NT2/D1 (cell line): ENCODE results near the gene ABCG8.

ENCODE experiments used
- DNase-seq: peaks from one replicate; pipeline ENCODE4 v3.0.0-alpha.2; 2011; ENCODE audit warnings: low read depth, low spot score
- H3K27me3 ChIP-seq: 2 replicates; pipeline ENCODE4 v1.6.0; 2011; ENCODE audit warnings: mild to moderate bottlenecking; ENCODE audit not compliant: insufficient read length, insufficient read depth
- H3K36me3 ChIP-seq: 2 replicates; pipeline ENCODE4 v1.6.1; 2011; ENCODE audit warnings: mild to moderate bottlenecking, low read length, mixed read lengths; ENCODE audit not compliant: insufficient read depth, insufficient read length
- H3K4me1 ChIP-seq: 2 replicates; pipeline ENCODE4 v1.5.1; 2011; ENCODE audit not compliant: insufficient read depth, insufficient read length
- H3K4me3 ChIP-seq: 2 replicates; pipeline ENCODE4 v1.5.1; 2011; ENCODE audit warnings: low read depth; ENCODE audit not compliant: insufficient read length
- H3K9ac ChIP-seq: 2 replicates; pipeline ENCODE4 v1.6.0; 2011; ENCODE audit warnings: low read depth; ENCODE audit not compliant: insufficient read length
- H3K9me3 ChIP-seq: 2 replicates; pipeline ENCODE4 v1.5.1; 2011; ENCODE audit warnings: mild to moderate bottlenecking, low read length; ENCODE audit not compliant: insufficient read depth
- SUZ12 ChIP-seq: IDR thresholded peaks from 2 replicates; pipeline ENCODE4 v1.6.1; 2011; ENCODE audit not compliant: insufficient read length, insufficient read depth; ENCODE audit errors: extremely low read depth
- YY1 ChIP-seq: IDR thresholded peaks from 2 replicates; pipeline ENCODE4 v1.6.1; 2011; ENCODE audit not compliant: insufficient read length, insufficient read depth
- ZNF274 ChIP-seq: IDR thresholded peaks from 2 replicates; pipeline ENCODE4 v1.6.1; 2011; ENCODE audit warnings: mild to moderate bottlenecking, low read depth, low read length

Gene ABCG8

GRCh38 chr2:43839776-43840564, 1.2 kb downstream of the ABCG8 start:
- Histone ChIP-seq H3K4me3 (no peak overlapping the region), H3K36me3 (no peaks in the 10 kb centered on the region), H3K27me3 (no peaks in the 10 kb centered on the region), H3K4me1 (no peaks in the 10 kb centered on the region), H3K9ac (no peak overlapping the region), H3K9me3 (no peaks in the 10 kb centered on the region)
- TF ChIP-seq YY1 (no peak), ZNF274 (no peak), SUZ12 (no peak)
- DNase-seq = no peak

- Histone ChIP-seq H3K9me3 (no peaks in the 10 kb centered on the region), H3K27me3 (no peaks in the 10 kb centered on the region), H3K4me3 (no peak overlapping the region), H3K9ac (no peak overlapping the region), H3K4me1 (no peaks in the 10 kb centered on the region), H3K36me3 (no peaks in the 10 kb centered on the region)
- no peak for DNase-seq
- TF ChIP-seq ZNF274 (no peak), YY1 (no peak), SUZ12 (no peak)
These were observed 2.2 kb downstream of the ABCG8 start for GRCh38 chr2:43840965-43841364.

- H3K4me3 ChIP-seq = no peak overlapping the region
- no peaks in the 10 kb centered on the region for H3K27me3 ChIP-seq
- H3K4me1 ChIP-seq = no peaks in the 10 kb centered on the region
- TF ChIP-seq SUZ12 (no peak), YY1 (no peak), ZNF274 (no peak)
- no peak overlapping the region for H3K9ac ChIP-seq
- DNase-seq = no peak
- H3K9me3 ChIP-seq = no peaks in the 10 kb centered on the region
- no peaks in the 10 kb centered on the region for H3K36me3 ChIP-seq
These were observed 3.4 kb downstream of the ABCG8 start for GRCh38 chr2:43841949-43842865.

GRCh38 chr2:43842866-43843226, 4.1 kb downstream of the ABCG8 start:
- no peaks in the 10 kb centered on the region for H3K36me3 ChIP-seq
- H3K9ac ChIP-seq = no peak overlapping the region
- H3K4me3 ChIP-seq = no peak overlapping the region
- no peaks in the 10 kb centered on the region for H3K27me3 ChIP-seq
- no peak for TF ChIP-seq YY1
- TF ChIP-seq SUZ12 = no peak
- no peak for TF ChIP-seq ZNF274
- DNase-seq = no peak
- H3K9me3 ChIP-seq = no peaks in the 10 kb centered on the region
- H3K4me1 ChIP-seq = no peaks in the 10 kb centered on the region

- TF ChIP-seq SUZ12 = no peak
- no peak for TF ChIP-seq ZNF274
- TF ChIP-seq YY1 = no peak
- no peaks in the 10 kb centered on the region for H3K9me3 ChIP-seq
- no peaks in the 10 kb centered on the region for H3K4me1 ChIP-seq
- no peak overlapping the region for H3K4me3 ChIP-seq
- no peak overlapping the region for H3K9ac ChIP-seq
- no peak for DNase-seq
- no peaks in the 10 kb centered on the region for H3K27me3 ChIP-seq
- no peaks in the 10 kb centered on the region for H3K36me3 ChIP-seq
These were observed 6.4 kb downstream of the ABCG8 start for GRCh38 chr2:43845181-43845580.

GRCh38 chr2:43846140-43846793, 7.5 kb downstream of the ABCG8 start:
- DNase-seq = no peak
- Histone ChIP-seq H3K9me3 (no peaks in the 10 kb centered on the region), H3K36me3 (no peaks in the 10 kb centered on the region), H3K9ac (no peak overlapping the region), H3K27me3 (no peaks in the 10 kb centered on the region), H3K4me1 (no peaks in the 10 kb centered on the region), H3K4me3 (no peak overlapping the region)
- no peak for TF ChIP-seq SUZ12
- no peak for TF ChIP-seq YY1
- no peak for TF ChIP-seq ZNF274

GRCh38 chr2:43848214-43848613, 9.4 kb downstream of the ABCG8 start:
- H3K4me1 ChIP-seq = no peaks in the 10 kb centered on the region
- TF ChIP-seq SUZ12 (no peak), ZNF274 (no peak), YY1 (no peak)
- no peaks in the 10 kb centered on the region for H3K36me3 ChIP-seq
- H3K9me3 ChIP-seq = no peaks in the 10 kb centered on the region
- no peak overlapping the region for H3K9ac ChIP-seq
- no peak for DNase-seq
- H3K27me3 ChIP-seq = no peaks in the 10 kb centered on the region
- no peak overlapping the region for H3K4me3 ChIP-seq
